ENCODE data around the gene RBM15B. TPM values are rescaled to one million over a fixed set of nuclear protein-coding genes. Genes with fewer than 3 reads are reported as not detected.

Gene RBM15B
- total and polyA plus RNA-seq, 12 donors = 3.6 to 17.1 (median 13.4) TPM

DNA sequence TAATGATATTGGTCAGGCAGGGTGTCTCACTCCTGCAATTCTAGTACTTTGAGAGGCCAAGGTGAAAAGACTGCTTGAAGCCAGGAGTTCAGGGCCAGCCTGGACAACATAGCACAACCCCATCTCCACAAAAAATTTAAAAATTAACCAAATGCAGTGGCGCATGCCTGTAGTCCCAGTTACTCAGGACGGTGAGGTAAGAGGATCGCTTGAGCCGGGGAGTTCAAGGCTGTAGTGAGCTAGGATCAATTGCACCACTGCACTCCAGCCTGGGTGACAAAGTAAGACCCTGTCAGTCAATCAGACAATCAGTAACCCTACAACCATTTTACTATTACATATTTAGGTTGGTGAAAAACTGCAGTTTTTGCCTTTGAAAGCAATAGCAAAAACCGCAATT is 43.0 kb downstream of the RBM15B start:
- Histone ChIP-seq H3K27ac (no peak overlapping the region), H3K9me3 (no peaks in the 10 kb centered on the region), H3K4me1 (peaks cover 0 to 6% (median 0%) of the 10 kb centered on the region in 9 donors), H3K27me3 (no peaks in the 10 kb centered on the region), H3K36me3 (peaks cover 0 to 90% (median 13%) of the 10 kb centered on the region in 9 donors), H3K4me3 (no peak overlapping the region)
- TF ChIP-seq, protein P1, sequence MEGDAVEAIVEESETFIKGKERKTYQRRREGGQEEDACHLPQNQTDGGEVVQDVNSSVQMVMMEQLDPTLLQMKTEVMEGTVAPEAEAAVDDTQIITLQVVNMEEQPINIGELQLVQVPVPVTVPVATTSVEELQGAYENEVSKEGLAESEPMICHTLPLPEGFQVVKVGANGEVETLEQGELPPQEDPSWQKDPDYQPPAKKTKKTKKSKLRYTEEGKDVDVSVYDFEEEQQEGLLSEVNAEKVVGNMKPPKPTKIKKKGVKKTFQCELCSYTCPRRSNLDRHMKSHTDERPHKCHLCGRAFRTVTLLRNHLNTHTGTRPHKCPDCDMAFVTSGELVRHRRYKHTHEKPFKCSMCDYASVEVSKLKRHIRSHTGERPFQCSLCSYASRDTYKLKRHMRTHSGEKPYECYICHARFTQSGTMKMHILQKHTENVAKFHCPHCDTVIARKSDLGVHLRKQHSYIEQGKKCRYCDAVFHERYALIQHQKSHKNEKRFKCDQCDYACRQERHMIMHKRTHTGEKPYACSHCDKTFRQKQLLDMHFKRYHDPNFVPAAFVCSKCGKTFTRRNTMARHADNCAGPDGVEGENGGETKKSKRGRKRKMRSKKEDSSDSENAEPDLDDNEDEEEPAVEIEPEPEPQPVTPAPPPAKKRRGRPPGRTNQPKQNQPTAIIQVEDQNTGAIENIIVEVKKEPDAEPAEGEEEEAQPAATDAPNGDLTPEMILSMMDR (IDR thresholded peaks at IDR 0.05) = no peak
- intact Hi-C loops (cut with DNase I) = loop anchor here in 3 of 10 donors (2.0 to 10.0 kb wide), 4 partner anchors 37 to 1089 kb away; partner anchors contain the start of genes MAPKAPK3 (in 1 of the 3), RASSF1 (in 1 of the 3) and ZMYND10 (in 1 of the 3)
- DNase-seq = no peak
- WGBS, 2 donors = 95 to 97% methylated on average over 5 of the region's 5 CpGs
- no peak for ATAC-seq

DNA sequence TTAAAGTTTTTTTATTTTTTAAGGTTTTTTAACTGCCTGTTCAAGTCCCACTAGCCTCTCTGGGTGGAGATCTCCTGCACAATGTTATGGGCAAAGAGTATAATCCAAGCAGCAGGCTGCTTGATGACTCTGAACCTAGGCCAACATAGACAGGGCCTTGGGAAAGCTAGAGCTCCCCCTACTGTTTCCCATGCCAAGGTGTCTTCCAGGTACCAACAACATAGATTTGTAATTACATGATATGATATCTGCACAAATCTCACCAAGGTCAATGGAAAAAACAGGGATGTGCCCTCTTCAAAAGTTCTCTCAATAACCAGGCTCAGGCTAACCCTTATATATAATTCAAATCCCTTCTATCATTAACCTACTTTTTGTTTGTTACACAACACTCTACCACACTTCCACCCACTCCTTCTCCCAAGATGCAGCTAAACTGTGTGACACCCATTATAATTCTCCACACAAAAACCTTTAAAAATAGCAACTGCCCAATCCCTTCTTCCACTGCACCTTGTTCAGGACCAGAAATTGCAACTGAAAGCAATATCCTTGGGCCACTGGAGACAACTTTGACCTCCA is 43.8 kb downstream of the RBM15B start:
- intact Hi-C loops (cut with DNase I) = loop anchor here in 3 of 10 donors (2.0 to 10.0 kb wide), 4 partner anchors 38 to 1090 kb away; partner anchors contain the start of genes MAPKAPK3 (in 1 of the 3), RASSF1 (in 1 of the 3) and ZMYND10 (in 1 of the 3)
- ATAC-seq = peak in 7 of 8 donors; percentile 55 to 81 (median 70)
- TF ChIP-seq, protein P1 (IDR thresholded peaks at IDR 0.05) = peak; percentile 46 to 82 (median 64)

DNA sequence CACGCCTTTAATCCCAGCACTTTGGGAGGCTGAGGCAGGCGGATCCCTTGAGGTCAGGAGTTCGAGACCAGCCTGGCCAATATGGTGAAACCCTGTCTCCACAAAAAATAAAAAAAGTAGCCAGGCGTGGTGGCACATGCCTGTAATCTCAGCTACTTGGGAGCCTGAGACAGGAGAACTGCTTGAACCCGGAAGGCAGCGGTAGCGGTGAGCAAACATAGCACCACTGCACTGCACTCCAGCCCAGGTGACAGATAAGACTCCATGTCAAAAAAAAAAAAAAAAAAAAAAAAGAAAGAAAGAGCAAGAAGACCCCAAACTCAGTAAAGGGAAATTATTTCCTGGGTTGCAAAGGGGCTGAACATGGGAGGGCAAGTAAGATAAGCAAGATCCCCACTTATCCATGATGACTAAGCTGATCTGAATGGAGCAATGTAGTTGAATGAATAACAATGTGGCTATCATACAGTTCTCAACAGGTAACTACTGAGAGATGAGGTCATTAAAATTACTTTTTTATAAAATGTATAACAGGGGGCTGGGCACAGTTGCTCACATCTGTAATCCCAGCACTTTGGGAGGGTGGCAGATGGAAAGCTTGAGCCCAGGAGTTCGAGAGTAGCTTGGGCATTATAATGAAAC is 46.0 kb downstream of the RBM15B start:
- 85 to 92% methylated on average over 8 of the region's 8 CpGs for WGBS, 2 donors
- H3K36me3 ChIP-seq = peaks cover 0 to 90% (median 18%) of the 10 kb centered on the region in 9 donors

More for the DNA sequence above, 43.8 kb downstream of the RBM15B start:
- DNase-seq = peak in 1 of 2 donors; percentile 37
- H3K4me1 ChIP-seq = peaks cover 0 to 6% (median 0%) of the 10 kb centered on the region in 9 donors
- no peaks in the 10 kb centered on the region for H3K9me3 ChIP-seq
- peaks cover 0 to 90% (median 8%) of the 10 kb centered on the region in 9 donors for H3K36me3 ChIP-seq
- H3K27me3 ChIP-seq = no peaks in the 10 kb centered on the region
- no peak overlapping the region for H3K4me3 ChIP-seq
- H3K27ac ChIP-seq = no peak overlapping the region

More for the DNA sequence above, 46.0 kb downstream of the RBM15B start:
- TF ChIP-seq, protein P1 (IDR thresholded peaks at IDR 0.05) = no peak
- Histone ChIP-seq H3K27me3 (no peaks in the 10 kb centered on the region), H3K4me3 (no peak overlapping the region), H3K4me1 (peaks cover 0 to 6% (median 0%) of the 10 kb centered on the region in 9 donors), H3K27ac (no peak overlapping the region), H3K9me3 (no peaks in the 10 kb centered on the region)
- DNase-seq (no peak), ATAC-seq (no peak)
- intact Hi-C loops (cut with DNase I) = loop anchor here in 1 of 10 donors (10.0 kb wide), 1 partner anchor 1092 kb away; the partner anchor contains the start of genes RASSF1 and ZMYND10
